SK-N-SH (cell line): ENCODE data around the gene ZNF888. TPM values are rescaled to one million over a fixed set of nuclear protein-coding genes. Genes with fewer than 3 reads are reported as not detected.

Source experiments
- CTCF ChIA-PET: fragments of 300-600, 350-600 bp; formaldehyde crosslinking; extraction: SDS; loops from one replicate; lab custom pipeline; 2021; lab: Yijun Ruan, JAX
- POLR2A ChIA-PET: fragments of 350-600 bp; sonication (Branson Sonifier 250); formaldehyde crosslinking; extraction: SDS; loops from one replicate; lab custom pipeline; 2020; ENCODE audit warnings: antibody characterized with exemption, inconsistent platforms; lab: Yijun Ruan, JAX
- DNase-seq: peaks from one replicate; pipeline ENCODE4 v3.0.0; 2012
- H2AFZ ChIP-seq: fragments of 200-600 bp; sonication (generic); 2 replicates; pipeline ENCODE4 v1.8.1; 2016; ENCODE audit warnings: antibody characterized with exemption, mild to moderate bottlenecking, low read depth
- H3F3A ChIP-seq: fragments of 200-600 bp; sonication (generic); replicated peaks from 2 replicates; pipeline ENCODE3; 2016; ENCODE audit warnings: antibody characterized with exemption, mild to moderate bottlenecking; ENCODE audit not compliant: insufficient read depth
- H3K27ac ChIP-seq, 2 experiments: fragments of 200-500 bp in 1 of 2; fragments of 200-600 bp in 1 of 2; sonication (Bioruptor generic) in 1 of 2; sonication (generic), shearing (Covaris generic) in 1 of 2; 2 replicates each; pipeline versions ENCODE4 v1.5.1 to v1.6.1; 2014 to 2016; ENCODE audit warnings: low read depth in 2 of 2, inconsistent platforms in 1 of 2, low read length in 1 of 2, mild to moderate bottlenecking in 1 of 2, mixed read lengths in 1 of 2
- H3K27me3 ChIP-seq: fragments of 200-600 bp; sonication (generic), shearing (Covaris generic); 2 replicates; pipeline ENCODE4 v1.6.1; 2016; ENCODE audit warnings: mixed run types; ENCODE audit not compliant: insufficient read depth
- H3K36me3 ChIP-seq, 2 experiments: fragments of 200-500 bp in 1 of 2; fragments of 200-600 bp in 1 of 2; sonication (Bioruptor generic) in 1 of 2; sonication (generic) in 1 of 2; replicated peaks in 1 of 2; 2 replicates each; pipeline versions ENCODE3 to v1.5.1; 2014 to 2016; ENCODE audit warnings: low read length in 1 of 2, mild to moderate bottlenecking in 1 of 2; ENCODE audit not compliant: insufficient read depth in 2 of 2, control insufficient read depth in 1 of 2
- H3K4me1 ChIP-seq, 2 experiments: fragments of 200-500 bp in 1 of 2; fragments of 200-600 bp in 1 of 2; sonication (Bioruptor generic) in 1 of 2; sonication (generic), shearing (Covaris generic) in 1 of 2; 2 replicates each; pipeline versions ENCODE4 v1.5.1 to v1.6.1; 2014 to 2016; ENCODE audit warnings: low read depth in 1 of 2, low read length in 1 of 2, mixed run types in 1 of 2; ENCODE audit not compliant: insufficient read depth in 2 of 2, control insufficient read depth in 1 of 2
- H3K4me2 ChIP-seq: fragments of 200-600 bp; sonication (generic), shearing (Covaris generic); 2 replicates; pipeline ENCODE4 v1.6.1; 2017; ENCODE audit warnings: mixed run types
- H3K4me3 ChIP-seq, 2 experiments: fragments of 200-500 bp in 1 of 2; fragments of 200-600 bp in 1 of 2; sonication (Bioruptor generic) in 1 of 2; sonication (generic), shearing (Covaris generic) in 1 of 2; 2 replicates each; pipeline versions ENCODE4 v1.5.1 to v1.8.1; 2014 to 2016; ENCODE audit warnings: low read depth in 2 of 2, inconsistent platforms in 1 of 2, low read length in 1 of 2, mild to moderate bottlenecking in 1 of 2, mixed read lengths in 1 of 2, moderate library complexity in 1 of 2
- H3K79me2 ChIP-seq: fragments of 200-600 bp; sonication (generic); 2 replicates; pipeline ENCODE4 v1.8.1; 2017; ENCODE audit warnings: mild to moderate bottlenecking; ENCODE audit not compliant: insufficient read depth
- H3K9ac ChIP-seq: fragments of 200-600 bp; sonication (generic); 2 replicates; pipeline ENCODE4 v1.6.1; 2017; ENCODE audit warnings: mixed run types
- H3K9me2 ChIP-seq: fragments of 200-600 bp; sonication (generic); 2 replicates; pipeline ENCODE4 v1.6.1; 2017; ENCODE audit warnings: mixed run types
- H3K9me3 ChIP-seq: fragments of 200-600 bp; sonication (generic); 2 replicates; pipeline ENCODE4 v1.6.1; 2017; ENCODE audit warnings: mixed run types, mild to moderate bottlenecking, moderate library complexity
- H4K20me1 ChIP-seq: fragments of 200-600 bp; sonication (generic); 2 replicates; pipeline ENCODE4 v1.6.1; 2017; ENCODE audit warnings: mild to moderate bottlenecking, mixed run types; ENCODE audit not compliant: insufficient read depth
- CHD2 ChIP-seq: fragments of 150-350 bp; IDR thresholded peaks from 2 replicates; pipeline ENCODE4 v1.6.1; 2018; ENCODE audit warnings: low read length; ENCODE audit not compliant: partially characterized antibody
- ELF1 ChIP-seq: IDR thresholded peaks from 2 replicates; pipeline ENCODE4 v1.4.0; 2012
- EP300 ChIP-seq, 2 experiments: IDR thresholded peaks; 2 replicates each; pipeline versions ENCODE4 v1.4.0 to v1.6.1; 2012; ENCODE audit warnings: borderline replicate concordance in 1 of 2, low read depth in 1 of 2, low read length in 1 of 2
- EZH2phosphoT487 ChIP-seq: fragments of 200-600 bp; sonication (generic); IDR thresholded peaks from 2 replicates; pipeline ENCODE4 v1.6.1; 2017; ENCODE audit warnings: low read depth, mixed run types, mild to moderate bottlenecking, antibody characterized with exemption, moderate library complexity, borderline replicate concordance
- FOXM1 ChIP-seq: IDR thresholded peaks from 2 replicates; pipeline ENCODE4 v1.4.0; 2012; ENCODE audit warnings: low read depth, mild to moderate bottlenecking
- GABPA ChIP-seq: IDR thresholded peaks from 2 replicates; pipeline ENCODE4 v1.4.0; 2012; ENCODE audit warnings: low read depth, mild to moderate bottlenecking
- GATA2 ChIP-seq: sonication (generic); formaldehyde crosslinking; IDR thresholded peaks from 2 replicates; pipeline ENCODE4 v1.5.0; 2020; ENCODE audit warnings: mild to moderate bottlenecking, missing genetic modification reagents
- MAX ChIP-seq: IDR thresholded peaks from 2 replicates; pipeline ENCODE4 v1.4.0; 2012; ENCODE audit warnings: low read depth
- MXI1 ChIP-seq: IDR thresholded peaks from 2 replicates; pipeline ENCODE4 v1.6.1; 2012; ENCODE audit warnings: mild to moderate bottlenecking, low read depth, low read length, improper control_type of control experiment
- NFIC ChIP-seq: IDR thresholded peaks from 2 replicates; pipeline ENCODE4 v1.4.0; 2012; ENCODE audit warnings: borderline replicate concordance
- POLR2AphosphoS5 ChIP-seq: IDR thresholded peaks from 2 replicates; pipeline ENCODE4 v1.6.1; 2012; ENCODE audit warnings: low read depth, low read length
- RAD21 ChIP-seq: IDR thresholded peaks from 2 replicates; pipeline ENCODE4 v1.6.1; 2012; ENCODE audit warnings: mild to moderate bottlenecking, low read length
- RCOR1 ChIP-seq: fragments of 150-350 bp; IDR thresholded peaks from 2 replicates; pipeline ENCODE4 v1.6.1; 2017; ENCODE audit warnings: antibody characterized with exemption, low read length
- REST ChIP-seq: IDR thresholded peaks from 2 replicates; pipeline ENCODE4 v1.6.1; 2012; ENCODE audit warnings: mild to moderate bottlenecking, low read depth, low read length, moderate library complexity
- RFX5 ChIP-seq: IDR thresholded peaks from 2 replicates; pipeline ENCODE4 v1.6.1; 2012; ENCODE audit warnings: mild to moderate bottlenecking, improper control_type of control experiment, low read length
- RXRA ChIP-seq: IDR thresholded peaks from 2 replicates; pipeline ENCODE4 v1.4.0; 2012; ENCODE audit warnings: low read depth, mild to moderate bottlenecking, borderline replicate concordance
- SMC3 ChIP-seq: IDR thresholded peaks from 2 replicates; pipeline ENCODE4 v1.6.1; 2012; ENCODE audit warnings: low read depth, low read length, improper control_type of control experiment
- TAF1 ChIP-seq: IDR thresholded peaks from 2 replicates; pipeline ENCODE4 v1.6.1; 2012; ENCODE audit warnings: low read depth, mild to moderate bottlenecking, low read length, moderate library complexity, borderline replicate concordance
- TCF12 ChIP-seq: IDR thresholded peaks from 2 replicates; pipeline ENCODE4 v1.4.0; 2012
- USF1 ChIP-seq: IDR thresholded peaks from 2 replicates; pipeline ENCODE4 v1.4.0; 2012; ENCODE audit warnings: low read depth, borderline replicate concordance
- USF2 ChIP-seq: fragments of 150-350 bp; IDR thresholded peaks from 2 replicates; pipeline ENCODE4 v1.6.1; 2017; ENCODE audit warnings: antibody characterized with exemption, low read length, low read depth, borderline replicate concordance
- YY1 ChIP-seq: IDR thresholded peaks from 2 replicates; pipeline ENCODE4 v1.4.0; 2012; ENCODE audit warnings: low read depth, mild to moderate bottlenecking
- ZBTB33 ChIP-seq: IDR thresholded peaks from 2 replicates; pipeline ENCODE4 v1.4.0; 2012; ENCODE audit warnings: low read depth, borderline replicate concordance
- WGBS: methylation state at CpG from one replicate; pipeline ENCODE4 v1.1.6; 2017; ENCODE audit warnings: low lambda C conversion rate; 5-methylcytosine and 5-hydroxymethylcytosine counted together
- polyA plus RNA-seq, 3 experiments: library from polyadenylated mRNA; depleted of rRNA; stranded (reverse); fragments of >200 nt; gene quantifications; 2 replicates each; pipeline ENCODE4 v1.2.3, GENCODE V29; 2012

ZNF888 gene
- polyA plus RNA-seq, 1 of the 3 experiments (the other 2 are of a cell fraction), result 0.46 TPM

- no peak; the same call in 1 of the 2 replicates for TF ChIP-seq ZBTB33
- TF ChIP-seq NFIC, result peak; percentile 52; the same call in 1 of the 2 replicates
- peak; percentile 79 for TF ChIP-seq POLR2AphosphoS5
- peak; percentile 63; the same call in 1 of the 2 replicates for TF ChIP-seq MAX
- 0 out of 2 replicates have a peak, but pooled peaks have one; percentile 18 for TF ChIP-seq RAD21
- no peak for TF ChIP-seq USF2
- TF ChIP-seq RFX5, result no peak
- no peak for TF ChIP-seq YY1
- no peak for TF ChIP-seq RXRA
- peak; percentile 95 for TF ChIP-seq MXI1
Observed at GRCh38 chr19:52962394-52963246, 39.4 kb upstream of the ZNF888 start, which contains the start of gene ZNF816 (continued).

GRCh38 chr19:52961981-52962380 lies 38.8 kb upstream of the ZNF888 start:
- Histone ChIP-seq H3K79me2 (peaks cover 37% of the 10 kb centered on the region), H3K9me3 (no peaks in the 10 kb centered on the region), H3K4me1 (peaks cover 5% of the 10 kb centered on the region in 2 experiments; a peak in 3 of 4 replicates), H3F3A (no peaks in the 10 kb centered on the region), H4K20me1 (no peaks in the 10 kb centered on the region), H3K27ac (peak overlapping the region; percentile 44 to 62), H2AFZ (peak overlapping the region; percentile 96), H3K27me3 (no peaks in the 10 kb centered on the region), H3K4me2 (peak overlapping the region; percentile 89), H3K36me3 (peaks cover 4 to 5% of the 10 kb centered on the region in 2 experiments), H3K9ac (peak overlapping the region; percentile 74), H3K4me3 (peak overlapping the region; percentile 70 to 78), H3K9me2 (no peaks in the 10 kb centered on the region)
- POLR2A ChIA-PET, result interaction anchor here (0.7 kb wide), 1 partner anchor 11 kb away, joined by 3 read pairs; no protein-coding TSS in a partner anchor
- 14% methylated on average over 5 of the region's 5 CpGs for WGBS
- no peak for DNase-seq
- CTCF ChIA-PET, result interaction anchor here (0.6 kb wide), 1 partner anchor 171 kb away, joined by 3 read pairs; no protein-coding TSS in a partner anchor
- TF ChIP-seq RXRA (no peak), TCF12 (no peak), YY1 (no peak), RAD21 (no peak), EZH2phosphoT487 (no peak), CHD2 (no peak), FOXM1 (no peak), GABPA (no peak), RCOR1 (no peak), REST (no peak), ELF1 (no peak), EP300 (IDR thresholded peaks at IDR 0.05; ENCODE audit: borderline replicate concordance in 1 of 2, low read depth in 1 of 2, low read length in 1 of 2) (no peak), GATA2 (CRISPR knock-in tag) (no peak), TAF1 (no peak), SMC3 (no peak), USF1 (no peak), MXI1 (no peak)
